ENCODE measurements around the gene PTPRK.

DNA sequence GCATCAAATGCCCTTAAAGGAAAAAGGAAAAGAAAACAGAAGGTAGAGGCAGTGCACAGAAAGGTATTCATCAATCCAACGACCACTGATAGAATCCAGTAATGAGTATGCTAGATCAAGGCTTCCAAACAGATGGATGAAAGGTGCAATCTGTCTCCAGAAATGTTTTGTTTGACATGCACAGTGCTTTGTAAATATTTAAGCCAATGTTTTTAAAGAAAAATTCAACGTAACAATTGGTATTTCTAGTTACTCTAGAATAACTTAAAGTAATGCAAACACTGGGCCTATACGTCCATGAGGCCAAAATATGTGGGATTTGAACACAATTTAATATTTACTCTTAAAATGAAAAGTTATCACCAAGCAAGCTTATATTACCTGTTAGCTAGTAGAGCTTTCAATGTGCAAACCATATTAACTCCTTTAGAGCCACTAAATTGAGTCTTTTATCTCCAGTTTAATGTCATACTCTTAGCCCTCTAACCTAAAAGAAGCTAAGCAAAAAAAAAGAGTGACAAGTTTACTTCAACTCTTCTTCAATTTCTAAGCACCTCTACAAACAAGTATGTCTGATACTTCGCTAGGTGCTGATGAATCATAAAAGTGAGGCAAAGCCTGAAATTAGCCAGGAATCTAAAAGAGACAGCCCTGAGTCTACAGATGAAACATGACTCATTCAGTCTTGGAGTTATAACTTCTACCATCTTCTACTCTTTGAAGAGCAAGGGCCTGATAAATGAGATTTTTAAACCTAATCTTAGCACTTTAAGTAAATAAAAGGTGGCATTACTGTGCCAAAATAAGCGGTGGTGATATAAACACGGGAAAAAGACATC is 169.8 kb downstream of the PTPRK start:
- TF ChIP-seq, protein P1, sequence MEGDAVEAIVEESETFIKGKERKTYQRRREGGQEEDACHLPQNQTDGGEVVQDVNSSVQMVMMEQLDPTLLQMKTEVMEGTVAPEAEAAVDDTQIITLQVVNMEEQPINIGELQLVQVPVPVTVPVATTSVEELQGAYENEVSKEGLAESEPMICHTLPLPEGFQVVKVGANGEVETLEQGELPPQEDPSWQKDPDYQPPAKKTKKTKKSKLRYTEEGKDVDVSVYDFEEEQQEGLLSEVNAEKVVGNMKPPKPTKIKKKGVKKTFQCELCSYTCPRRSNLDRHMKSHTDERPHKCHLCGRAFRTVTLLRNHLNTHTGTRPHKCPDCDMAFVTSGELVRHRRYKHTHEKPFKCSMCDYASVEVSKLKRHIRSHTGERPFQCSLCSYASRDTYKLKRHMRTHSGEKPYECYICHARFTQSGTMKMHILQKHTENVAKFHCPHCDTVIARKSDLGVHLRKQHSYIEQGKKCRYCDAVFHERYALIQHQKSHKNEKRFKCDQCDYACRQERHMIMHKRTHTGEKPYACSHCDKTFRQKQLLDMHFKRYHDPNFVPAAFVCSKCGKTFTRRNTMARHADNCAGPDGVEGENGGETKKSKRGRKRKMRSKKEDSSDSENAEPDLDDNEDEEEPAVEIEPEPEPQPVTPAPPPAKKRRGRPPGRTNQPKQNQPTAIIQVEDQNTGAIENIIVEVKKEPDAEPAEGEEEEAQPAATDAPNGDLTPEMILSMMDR (IDR thresholded peaks at IDR 0.05 in 4 of 5, conservative IDR thresholded peaks at IDR 0.05 in 1 of 5) = no peak
- TF ChIP-seq POLR2A (IDR thresholded peaks at IDR 0.05) = no peak
